ENCODE data around the gene COX19. TPM values are rescaled to one million over a fixed set of nuclear protein-coding genes. Genes with fewer than 3 reads are reported as not detected.

Gene COX19
- total RNA-seq, 1 donor, result 10.9 TPM

GRCh38 chr7:966291-967069, 8.9 kb downstream of the COX19 start:
- Histone ChIP-seq H3K36me3 (ENCODE audit: insufficient read depth, low read length) (peaks cover 38% of the 10 kb centered on the region), H2AFZ (ENCODE audit: low read length) (no peak overlapping the region), H3K4me1 (ENCODE audit: insufficient read depth, low read length) (peaks cover 5% of the 10 kb centered on the region), H3K4me2 (ENCODE audit: insufficient read depth, low read length) (no peak overlapping the region), H3K27ac (ENCODE audit: low read depth, low read length) (no peak overlapping the region), H3K27me3 (ENCODE audit: insufficient read depth, low read length) (peaks cover 19% of the 10 kb centered on the region), H4K20me1 (ENCODE audit: insufficient read depth, low read length) (peaks cover 48% of the 10 kb centered on the region), H3K79me2 (ENCODE audit: insufficient read depth, low read length) (peaks cover 16% of the 10 kb centered on the region), H3K9me3 (ENCODE audit: low read depth, low read length) (no peaks in the 10 kb centered on the region), H3K4me3 (ENCODE audit: insufficient read depth, low read length) (no peak overlapping the region)
- DNase-seq (ENCODE audit: insufficient read length, low spot score, missing footprints), result peak; percentile 58
- TF ChIP-seq CTCF (IDR thresholded peaks at IDR 0.05; ENCODE audit: extremely low read depth, low read depth, low read length), result no peak

DNA sequence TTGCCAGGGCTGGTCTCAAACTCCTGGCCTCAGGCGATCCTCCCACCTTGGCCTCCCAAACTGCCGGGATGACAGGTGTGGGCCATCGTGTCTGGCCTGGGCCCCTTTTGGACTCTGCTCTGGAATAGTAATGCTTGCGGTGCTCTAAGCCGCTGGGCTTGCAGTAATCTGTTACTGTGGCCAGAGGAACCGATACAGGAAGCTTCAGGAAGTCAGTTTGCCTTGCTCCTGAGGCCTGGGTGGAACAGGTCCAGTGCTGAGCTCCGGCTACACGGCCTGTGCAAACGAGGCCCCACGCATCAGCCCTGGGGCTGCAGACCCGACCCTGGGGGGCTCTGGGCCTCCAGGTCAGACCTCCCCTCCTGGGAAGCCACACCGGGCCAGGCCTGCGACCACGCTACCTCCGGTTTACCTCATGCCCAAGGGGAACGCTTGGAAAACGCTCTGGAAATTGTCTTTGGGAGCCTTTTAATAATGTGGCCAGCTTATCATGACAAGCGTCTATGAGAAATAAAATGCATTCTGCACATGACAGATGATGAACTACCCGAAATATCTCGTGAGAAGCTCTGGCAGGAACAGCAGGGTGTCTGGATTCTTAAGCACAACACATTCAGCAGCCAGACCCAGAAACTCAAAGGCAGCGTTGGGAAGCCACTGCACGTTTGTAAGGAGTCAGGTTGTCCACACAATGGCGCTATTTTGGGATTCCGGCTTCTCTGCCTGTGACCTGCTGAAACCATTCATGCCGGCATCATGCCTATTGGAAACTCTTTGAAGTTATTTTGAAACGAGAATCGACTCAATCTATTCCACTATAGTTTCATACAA, 10.7 kb downstream of the COX19 start:
- TF ChIP-seq CTCF (IDR thresholded peaks at IDR 0.05; ENCODE audit: extremely low read depth, low read depth, low read length), result peak; percentile 54
- H3K79me2 ChIP-seq (ENCODE audit: insufficient read depth, low read length), result peaks cover 3% of the 10 kb centered on the region

DNA sequence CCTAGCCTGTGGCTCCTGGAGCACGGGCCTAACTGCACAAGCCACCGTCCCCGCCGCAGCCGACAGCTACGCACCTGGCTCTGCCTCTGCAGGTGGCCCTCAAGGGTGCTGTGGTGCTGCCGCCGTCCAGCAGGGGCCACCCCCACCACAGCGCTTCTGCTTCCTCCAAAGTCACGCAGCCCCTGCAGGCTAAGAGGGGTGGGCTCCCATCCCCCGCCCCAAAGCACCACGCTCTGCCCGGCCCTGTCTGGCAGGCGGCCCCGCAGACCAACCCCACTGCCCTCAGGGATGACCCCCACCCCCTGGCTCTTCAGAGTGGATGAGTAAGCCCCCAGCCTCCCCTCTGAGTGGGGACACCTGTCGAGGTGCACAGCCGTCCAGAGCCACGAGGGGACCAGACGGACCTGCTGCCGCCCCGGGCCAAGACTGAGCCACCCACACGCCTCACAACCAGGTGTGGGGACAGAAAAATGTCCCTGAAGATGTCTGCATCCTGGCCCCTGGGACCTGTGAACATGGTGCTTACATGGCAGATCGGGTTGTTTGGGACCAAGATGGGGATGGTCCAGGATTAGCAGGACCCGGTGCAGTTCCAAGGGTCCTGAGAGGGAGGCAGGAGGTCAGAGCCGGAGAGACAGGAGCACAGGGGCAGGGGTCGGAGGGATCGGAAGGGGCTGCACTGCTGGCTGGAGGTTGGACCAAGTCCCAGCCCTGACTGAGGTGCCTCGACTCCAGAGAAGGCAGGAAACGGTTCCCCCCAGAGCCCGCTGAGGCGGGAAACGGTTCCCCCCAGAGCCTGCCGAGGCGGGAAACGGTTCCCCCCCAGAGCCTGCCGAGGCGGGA, 11.9 kb downstream of the COX19 start:
- H3K36me3 ChIP-seq (ENCODE audit: insufficient read depth, low read length), result peaks cover 15% of the 10 kb centered on the region
- H3K27ac ChIP-seq (ENCODE audit: low read depth, low read length), result no peak overlapping the region
- no peak overlapping the region for H3K4me2 ChIP-seq (ENCODE audit: insufficient read depth, low read length)
- no peak for TF ChIP-seq CTCF (IDR thresholded peaks at IDR 0.05; ENCODE audit: extremely low read depth, low read depth, low read length)
- H3K4me3 ChIP-seq (ENCODE audit: insufficient read depth, low read length), result no peak overlapping the region
- no peaks in the 10 kb centered on the region for H3K9me3 ChIP-seq (ENCODE audit: low read depth, low read length)
- H4K20me1 ChIP-seq (ENCODE audit: insufficient read depth, low read length), result peaks cover 27% of the 10 kb centered on the region
- peak; percentile 79 for DNase-seq (ENCODE audit: insufficient read length, low spot score, missing footprints)
- peaks cover 33% of the 10 kb centered on the region for H3K27me3 ChIP-seq (ENCODE audit: insufficient read depth, low read length)
- H3K4me1 ChIP-seq (ENCODE audit: insufficient read depth, low read length), result peaks cover 5% of the 10 kb centered on the region
- H3K79me2 ChIP-seq (ENCODE audit: insufficient read depth, low read length), result no peaks in the 10 kb centered on the region
- H2AFZ ChIP-seq (ENCODE audit: low read length), result no peak overlapping the region

More for the DNA sequence above, 10.7 kb downstream of the COX19 start:
- Histone ChIP-seq H3K27ac (ENCODE audit: low read depth, low read length) (no peak overlapping the region), H3K36me3 (ENCODE audit: insufficient read depth, low read length) (peaks cover 27% of the 10 kb centered on the region), H4K20me1 (ENCODE audit: insufficient read depth, low read length) (peaks cover 37% of the 10 kb centered on the region), H3K4me3 (ENCODE audit: insufficient read depth, low read length) (no peak overlapping the region), H3K27me3 (ENCODE audit: insufficient read depth, low read length) (peaks cover 22% of the 10 kb centered on the region), H3K4me2 (ENCODE audit: insufficient read depth, low read length) (no peak overlapping the region), H3K9me3 (ENCODE audit: low read depth, low read length) (no peaks in the 10 kb centered on the region), H2AFZ (ENCODE audit: low read length) (no peak overlapping the region), H3K4me1 (ENCODE audit: insufficient read depth, low read length) (peaks cover 5% of the 10 kb centered on the region)
- peak; percentile 93 for DNase-seq (ENCODE audit: insufficient read length, low spot score, missing footprints)

Measured in osteoblast (primary cell).